Activated naive CD4-positive, alpha-beta T cell treated with Interleukin-2 at 50 U/mL for 16 hours (primary cell): ENCODE data around the gene CHRND.
A peak's percentile ranks its signal among the peaks of the same experiment; 100 is the strongest.

Source experiments
- DNase-seq: peaks from one replicate; pipeline ENCODE4 v3.0.0-alpha.2; 2020

CHRND gene

DNA sequence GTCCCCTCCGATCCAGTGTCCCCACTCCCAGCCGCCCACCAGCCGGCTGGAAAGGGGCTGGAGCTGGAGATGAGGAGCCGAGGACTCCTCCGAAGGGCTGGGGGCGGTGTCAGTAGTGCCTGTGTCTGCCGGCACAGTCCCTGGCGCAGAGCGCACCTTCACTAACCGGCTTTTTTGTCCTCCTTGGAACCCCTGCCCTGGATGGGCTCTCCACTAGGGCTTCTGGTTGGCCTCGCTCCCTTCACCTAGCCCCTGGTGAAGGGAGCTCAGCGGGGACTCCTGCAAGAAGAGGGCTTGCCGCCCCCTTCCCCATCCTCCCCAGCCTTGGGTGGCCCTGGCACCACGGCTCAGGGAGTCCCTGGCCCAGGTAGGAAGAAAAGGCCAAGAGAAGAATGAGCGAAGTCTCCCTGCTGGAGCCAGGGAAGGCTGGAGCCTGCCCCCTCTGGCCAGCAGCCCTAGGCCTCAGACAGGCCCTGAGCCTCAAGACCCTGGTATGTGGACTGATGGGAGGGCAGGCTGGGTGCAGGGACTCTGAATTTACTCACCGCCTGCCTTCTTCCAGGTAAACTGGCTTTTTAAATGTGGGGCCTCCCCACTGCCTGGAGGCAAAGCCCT, 37.8 kb upstream of the CHRND start:
- DNase-seq: no peak

DNA sequence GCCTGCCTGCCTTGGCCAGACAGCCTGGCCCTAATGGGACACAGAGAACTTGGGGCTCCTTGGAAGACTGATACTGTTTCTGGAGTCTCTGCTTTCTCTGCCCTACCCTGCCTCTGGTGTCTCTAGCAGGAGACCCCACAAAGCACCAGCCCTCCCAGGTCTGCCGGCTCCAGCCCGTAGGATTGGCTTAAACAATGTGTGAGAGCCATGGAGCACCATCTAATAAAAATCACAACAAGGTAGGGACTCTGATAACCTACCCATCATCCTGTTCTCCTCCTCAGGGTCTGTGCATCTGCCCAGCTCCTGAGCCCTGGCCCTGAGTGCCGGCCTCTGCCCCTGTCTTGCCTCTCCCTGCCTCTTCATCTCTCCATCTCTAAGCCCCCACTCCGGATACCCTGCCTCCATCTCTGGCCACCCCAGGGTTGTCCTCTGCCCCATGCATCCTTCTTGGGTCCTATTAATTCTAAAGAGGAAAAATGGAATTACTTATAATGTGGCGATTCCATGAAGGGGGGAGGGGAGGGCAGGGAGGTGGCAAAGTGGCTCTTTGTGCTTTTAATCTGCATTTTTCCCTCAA, 37.1 kb upstream of the CHRND start:
- no peak for DNase-seq

DNA sequence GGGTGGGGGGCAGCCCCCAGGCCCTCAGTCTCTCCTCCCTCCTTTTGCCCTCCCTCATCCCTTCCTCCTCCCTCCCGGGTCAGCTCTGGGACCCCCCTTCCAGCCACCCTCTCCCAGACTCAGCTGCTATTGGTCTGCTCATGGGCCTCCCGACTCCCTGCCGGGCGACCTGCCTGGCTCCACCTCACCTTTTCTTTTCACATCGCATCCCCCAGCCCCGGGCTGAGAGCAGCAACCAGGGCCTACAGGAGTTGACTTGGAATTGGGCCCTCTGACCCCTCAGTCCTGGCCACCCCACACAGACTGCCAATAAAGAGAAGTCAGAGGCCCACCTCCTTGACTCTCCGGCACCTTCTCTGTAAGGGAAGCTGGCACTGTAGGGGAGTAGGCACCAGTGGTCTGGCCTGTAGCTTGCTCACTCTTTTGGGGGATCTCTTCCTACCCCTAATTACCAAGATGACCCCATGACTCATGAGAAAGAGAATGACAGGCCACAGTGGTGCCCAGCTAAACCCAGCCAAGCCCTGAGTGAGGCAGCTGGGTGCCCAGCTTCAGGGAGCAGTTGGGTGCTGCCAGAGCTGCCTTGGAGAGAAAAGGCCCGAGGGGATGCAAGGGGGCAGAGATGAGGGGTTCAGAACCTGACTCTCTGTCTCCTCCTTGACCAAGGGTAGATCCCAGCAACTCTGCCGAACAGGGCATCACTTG, 36.3 kb upstream of the CHRND start:
- DNase-seq: no peak

DNA sequence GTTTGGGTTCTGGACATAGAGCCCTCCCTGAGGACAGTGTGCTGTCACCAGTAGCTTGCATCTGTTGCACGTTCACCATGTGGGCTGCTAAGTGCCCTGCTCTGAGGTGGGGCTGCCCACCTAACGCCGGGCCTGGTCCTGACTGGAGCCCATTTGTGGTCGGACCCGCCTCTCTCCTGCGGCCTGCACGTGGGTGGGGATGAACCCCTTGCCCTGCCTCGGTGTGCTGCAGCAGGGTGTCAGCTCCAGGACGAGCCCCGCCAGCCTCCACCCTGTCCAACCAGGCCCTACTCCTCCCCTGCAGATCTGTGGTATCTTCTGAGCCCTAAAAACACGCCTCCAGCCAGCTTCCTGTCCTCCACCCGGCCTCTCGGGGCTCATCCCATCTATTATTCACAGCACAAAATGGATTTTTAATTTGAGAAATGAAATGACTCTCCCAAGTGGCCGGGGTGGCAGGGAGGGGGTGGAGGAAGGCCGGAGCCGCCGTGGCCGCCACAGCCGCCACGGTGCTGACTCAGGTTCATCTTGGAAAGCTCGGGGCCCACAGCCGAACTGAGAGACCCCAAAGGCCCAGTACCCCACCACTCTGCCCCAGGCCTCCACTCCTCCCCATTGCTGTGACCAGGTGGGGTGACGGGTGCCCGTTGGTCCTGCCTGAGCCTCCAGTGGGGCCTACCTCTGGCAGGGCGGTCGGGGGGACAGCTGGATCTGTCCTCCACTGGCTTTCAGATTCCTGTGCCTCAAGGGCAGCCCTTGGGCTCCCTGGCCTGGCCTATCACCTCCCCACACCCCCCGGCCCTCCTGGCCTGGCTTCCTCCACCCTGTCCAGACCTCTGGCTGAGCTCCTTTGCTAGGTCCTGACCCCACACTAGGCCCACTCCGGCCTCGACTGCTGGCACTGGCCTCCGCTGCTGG, 35.5 kb upstream of the CHRND start:
- DNase-seq: no peak

DNA sequence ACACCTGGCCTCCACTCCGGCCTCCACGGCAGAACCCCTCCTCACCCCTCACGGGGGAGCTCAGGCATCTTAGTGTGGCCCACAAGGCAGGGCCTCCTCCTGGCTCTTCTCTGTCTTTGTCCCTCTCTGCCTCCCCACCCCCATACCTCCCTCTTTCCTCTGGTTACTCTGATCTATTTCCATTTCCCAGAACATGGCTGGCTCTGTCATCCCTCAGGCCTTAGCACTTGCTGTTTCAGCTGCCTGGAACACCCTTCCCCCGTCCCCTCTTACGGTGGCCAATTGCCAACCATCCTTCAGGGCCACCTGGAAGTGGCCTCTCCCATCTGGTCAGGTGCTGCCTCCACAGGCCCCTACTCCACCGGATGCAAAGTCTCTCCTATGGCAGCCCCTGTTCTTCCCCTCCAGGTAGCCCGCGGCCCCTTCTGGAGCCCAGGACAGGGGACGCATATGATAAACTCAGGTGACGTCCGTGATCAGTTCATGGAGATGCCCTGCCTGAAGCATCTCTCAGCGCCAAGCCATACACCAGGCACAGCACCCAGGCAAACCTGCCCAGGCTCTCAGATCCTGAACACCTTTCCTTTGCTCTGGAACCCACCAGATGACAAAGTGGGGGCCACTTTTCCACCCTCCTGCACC, 34.7 kb upstream of the CHRND start:
- DNase-seq: no peak

DNA sequence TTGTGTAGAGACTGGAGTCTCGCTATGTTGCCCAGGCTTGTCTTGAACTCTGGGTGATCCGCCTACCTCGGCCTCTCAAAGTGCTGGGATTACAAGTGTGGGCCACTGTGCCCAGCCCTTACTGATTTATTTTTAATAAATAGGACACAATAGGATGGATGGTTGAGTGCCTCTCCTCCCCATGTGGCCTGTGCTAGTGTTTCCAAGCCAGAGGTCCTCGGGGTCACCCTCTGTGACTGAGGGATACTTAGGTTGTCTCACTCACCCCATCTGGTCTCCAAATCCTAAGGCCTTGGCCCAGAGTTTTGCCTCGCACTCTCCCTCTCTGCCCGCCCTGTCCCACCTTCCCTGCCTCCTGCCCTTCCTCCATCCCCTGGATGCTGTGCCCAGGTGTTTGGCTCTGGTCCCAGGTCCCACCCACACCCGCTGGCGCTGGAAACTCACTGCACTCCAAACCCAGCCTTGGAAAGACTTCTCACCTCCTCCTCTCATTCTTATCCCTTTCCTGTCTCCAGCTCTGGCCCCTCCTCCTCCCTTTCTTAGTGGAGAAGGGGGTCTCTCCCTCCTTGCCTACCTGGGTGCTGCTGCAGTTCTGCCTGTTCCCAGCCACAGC, 33.6 kb upstream of the CHRND start:
- no peak for DNase-seq

DNA sequence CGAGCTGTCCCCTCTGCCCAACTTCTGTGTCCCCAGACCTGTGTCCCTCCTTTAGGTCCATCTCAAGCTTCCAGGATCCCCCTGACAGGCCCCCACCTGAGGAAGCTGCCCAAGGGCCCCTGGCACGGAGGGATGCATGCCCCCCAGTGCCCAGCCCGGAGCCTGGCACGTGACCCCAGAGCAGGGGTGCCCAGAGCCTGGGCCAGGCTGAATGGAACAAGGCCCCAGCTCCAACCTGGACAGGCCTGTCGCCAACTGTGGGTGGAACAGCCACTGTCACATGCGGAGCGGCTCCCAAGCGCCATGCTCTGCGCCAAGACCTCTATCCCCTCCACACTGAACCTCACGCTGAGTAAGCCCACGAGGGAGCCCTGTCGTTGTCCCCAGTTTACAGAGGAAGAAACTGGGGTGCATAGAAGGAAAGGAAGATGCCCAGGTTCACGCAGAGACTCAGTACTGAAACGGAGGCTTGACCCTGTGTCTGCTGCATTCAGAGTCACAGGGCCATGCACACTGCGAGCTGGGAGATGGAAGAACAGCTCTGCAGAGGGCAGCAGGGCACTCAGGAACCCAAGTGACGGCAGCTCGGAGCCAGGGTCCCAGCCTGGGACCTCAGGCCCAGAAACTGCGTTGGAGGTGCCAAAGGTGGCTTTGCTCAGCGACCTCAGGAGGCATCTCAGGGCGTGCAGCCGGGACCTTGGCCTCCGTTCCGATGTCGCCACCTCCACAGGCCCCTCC, 32.8 kb upstream of the CHRND start:
- DNase-seq: no peak

DNA sequence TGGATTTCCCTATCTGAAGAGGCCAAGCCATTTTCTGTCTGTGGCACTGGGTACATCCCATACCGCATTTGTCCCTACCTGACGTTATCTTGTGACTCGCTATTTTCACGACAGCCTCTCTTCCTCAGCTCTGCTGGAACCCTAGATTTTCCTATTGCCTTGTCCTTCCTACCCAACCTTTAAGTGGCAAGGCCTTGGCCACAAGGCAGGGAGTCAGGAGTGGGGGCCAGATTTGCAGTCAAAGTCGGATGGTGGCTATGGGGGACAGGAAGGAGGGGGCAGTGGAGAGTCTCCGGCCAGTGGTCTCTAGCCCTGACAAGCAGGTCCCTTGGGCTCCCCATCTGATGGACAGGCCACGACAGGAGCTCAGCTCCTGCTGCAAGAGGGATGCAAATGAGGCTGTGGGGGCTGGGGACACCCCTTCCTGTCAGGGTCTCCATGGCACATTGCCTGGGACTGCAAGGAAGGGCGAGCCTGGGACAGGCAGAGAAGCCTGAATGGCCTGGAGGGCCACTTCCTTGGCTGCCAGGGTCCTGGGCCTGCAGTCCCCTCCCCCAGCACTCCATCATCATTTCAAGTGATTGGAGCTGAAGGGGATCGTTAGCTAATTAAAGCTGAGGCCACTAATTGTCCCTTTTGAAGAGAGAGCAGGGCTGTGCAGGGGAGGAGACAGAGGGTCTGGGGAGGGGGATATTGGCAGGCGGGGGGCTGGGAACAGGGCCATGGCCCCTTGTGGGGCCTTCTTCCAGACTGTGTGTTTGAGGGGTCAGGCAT, 32.1 kb upstream of the CHRND start:
- DNase-seq: no peak

DNA sequence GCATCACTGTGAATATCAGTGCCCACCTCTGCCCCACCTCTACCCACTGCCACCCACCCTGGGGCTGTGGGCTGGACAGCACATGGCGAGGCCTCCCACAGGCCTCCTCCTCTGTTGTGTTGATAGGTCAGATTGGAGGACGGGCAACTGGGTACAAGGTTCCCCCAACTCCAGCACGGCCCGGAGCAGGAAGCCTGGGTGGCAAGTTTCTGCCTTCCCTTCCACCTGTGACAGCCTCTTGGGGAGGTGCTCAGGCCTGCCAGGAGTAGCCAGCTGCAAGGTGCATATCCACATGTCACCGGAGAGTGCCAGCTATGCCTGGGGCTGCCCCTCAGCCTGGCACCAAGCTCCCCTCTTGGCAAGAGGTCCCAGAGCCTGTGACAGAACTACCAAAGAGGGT, 31.4 kb upstream of the CHRND start:
- DNase-seq: no peak

DNA sequence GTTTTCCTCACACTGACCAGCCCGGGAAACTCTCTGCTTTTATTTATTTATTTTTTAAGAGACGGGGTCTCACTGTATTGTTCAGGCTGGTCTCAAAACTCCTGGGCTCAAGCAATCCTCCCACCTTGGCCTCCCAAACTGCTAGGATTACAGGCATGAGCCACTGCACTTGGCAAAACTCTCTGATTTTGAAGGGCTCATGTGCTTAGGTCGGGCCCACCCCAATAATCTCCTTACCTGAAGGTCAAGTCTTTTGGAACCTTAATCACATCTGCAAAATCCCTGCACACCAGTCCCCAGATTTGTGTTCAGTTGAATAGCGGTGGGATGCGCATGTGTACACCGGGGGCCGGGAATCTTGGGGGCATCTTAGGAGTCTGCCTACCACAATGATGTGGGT, 30.7 kb upstream of the CHRND start:
- no peak for DNase-seq

DNA sequence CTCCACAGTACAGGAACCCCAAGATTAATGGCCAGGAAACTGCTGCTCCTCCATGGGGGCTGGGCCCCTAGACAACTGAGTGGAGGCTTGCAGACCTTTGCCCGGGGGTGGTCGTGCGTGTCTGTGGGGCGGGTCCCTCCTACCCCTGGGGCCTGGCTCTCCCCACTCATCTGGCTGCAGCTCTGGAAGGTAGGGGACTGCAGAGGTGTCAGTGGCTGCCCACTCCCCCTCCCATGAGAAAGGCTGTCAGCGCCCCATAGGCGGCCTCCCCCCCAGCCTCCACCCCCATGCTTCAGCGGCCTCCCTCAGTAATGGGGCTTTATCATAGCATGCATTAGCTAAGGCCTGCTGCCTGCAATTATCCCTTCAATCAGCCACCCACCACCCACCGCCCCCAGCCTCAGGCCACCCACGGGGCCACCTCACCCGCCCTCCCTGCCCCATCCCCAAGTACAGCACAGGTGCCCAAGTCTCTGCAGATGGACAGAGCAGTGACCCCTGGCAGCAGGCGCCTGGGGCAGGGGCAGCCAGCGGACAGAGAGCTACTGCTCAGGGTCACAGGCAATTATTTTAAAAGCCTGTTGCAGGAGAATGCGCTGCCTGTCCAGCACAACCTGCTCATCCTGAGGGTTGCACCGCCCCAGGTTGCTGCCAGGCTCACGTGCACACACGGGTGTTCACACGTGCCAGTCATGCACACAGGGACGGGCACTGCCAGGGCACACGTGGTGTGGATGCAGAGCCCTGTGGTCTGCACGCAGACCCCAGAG, 29.3 kb upstream of the CHRND start:
- no peak for DNase-seq

DNA sequence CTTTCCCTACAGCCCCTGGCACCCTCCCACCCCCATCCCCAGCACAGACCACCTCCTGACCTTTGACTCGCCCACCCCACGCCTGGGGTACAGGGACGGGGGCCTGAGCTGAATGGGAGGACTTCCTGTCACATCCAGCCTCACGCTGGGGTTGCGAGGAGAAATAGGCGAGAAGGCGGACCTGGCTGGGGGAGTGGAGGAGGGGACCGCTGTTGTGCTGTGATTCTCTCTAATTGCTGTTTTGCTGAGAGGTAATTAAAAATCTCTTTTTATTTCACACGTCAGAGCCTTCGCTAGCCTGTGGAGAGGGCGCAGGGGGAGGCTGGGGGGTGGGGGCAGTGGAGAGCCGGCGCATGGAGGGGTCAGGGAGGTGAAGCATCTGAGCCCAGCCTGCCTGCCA, 28.6 kb upstream of the CHRND start:
- DNase-seq: no peak

DNA sequence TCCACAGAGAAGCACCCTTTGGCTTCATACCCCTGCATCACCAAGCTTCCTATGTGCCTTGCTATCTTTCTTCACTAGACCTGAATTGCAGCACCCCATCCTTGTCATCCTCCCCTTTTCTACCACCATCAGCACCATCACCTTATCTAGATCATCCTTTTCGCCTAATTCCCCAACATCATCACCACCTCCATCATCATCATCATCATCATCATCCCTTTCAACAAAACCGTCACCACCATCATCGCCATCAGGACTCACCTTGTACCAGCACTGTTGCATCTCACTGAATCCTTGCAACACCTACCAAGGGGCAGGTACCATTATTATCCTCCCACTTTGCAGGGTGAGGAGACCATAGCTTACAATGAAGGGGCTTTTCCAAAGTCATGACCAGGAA, 27.5 kb upstream of the CHRND start:
- no peak for DNase-seq

DNA sequence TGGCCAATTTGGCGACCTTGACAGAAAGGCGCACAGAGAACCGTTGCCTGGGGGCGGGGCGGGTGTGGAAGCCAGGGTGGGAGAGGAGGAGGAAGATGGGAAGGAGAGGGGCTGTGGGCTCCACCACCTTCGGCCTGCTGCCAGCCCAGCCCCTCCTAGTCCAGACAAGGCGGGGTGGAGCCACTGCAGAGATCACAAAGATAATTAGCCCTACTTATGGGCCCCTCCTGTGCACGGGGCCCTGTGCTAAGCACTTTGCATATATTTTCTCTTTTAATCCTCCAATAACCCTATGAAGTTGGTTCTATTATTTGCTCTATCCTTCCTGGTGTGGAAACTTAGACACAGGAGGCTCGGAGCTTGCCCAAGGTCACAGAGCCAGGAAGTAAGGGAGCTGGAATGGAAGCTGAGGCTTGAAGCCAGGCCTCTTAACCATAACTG, 24.6 kb upstream of the CHRND start:
- DNase-seq: no peak

DNA sequence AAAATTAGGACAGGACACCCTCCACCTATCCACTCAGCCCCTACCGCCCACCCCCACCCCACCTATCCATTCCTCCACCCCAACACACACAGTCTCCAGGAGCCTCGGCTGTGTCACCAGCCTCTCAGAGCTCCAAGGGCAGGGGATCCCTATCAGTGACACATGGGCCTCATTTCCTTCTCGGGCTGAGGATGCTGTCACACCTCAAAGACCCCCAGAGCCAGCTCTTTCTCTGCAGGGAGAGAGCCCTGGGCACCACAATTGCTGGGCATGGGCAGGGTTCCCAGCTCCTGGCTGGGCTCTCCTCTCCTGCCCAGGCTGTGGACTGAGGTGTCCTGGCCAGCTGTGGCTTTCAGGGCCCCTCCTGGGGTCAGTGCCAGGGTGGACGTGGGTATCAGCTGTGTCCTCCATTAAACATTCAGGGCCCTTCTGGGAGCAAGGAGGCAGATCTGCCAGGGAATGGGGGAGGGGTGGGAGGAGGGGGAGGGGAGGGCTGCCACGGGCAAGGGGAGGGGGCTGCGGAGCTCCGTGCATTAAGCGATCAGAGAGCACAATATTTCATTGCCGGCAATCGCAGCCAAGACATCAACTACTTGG, 24.1 kb upstream of the CHRND start:
- DNase-seq: no peak

DNA sequence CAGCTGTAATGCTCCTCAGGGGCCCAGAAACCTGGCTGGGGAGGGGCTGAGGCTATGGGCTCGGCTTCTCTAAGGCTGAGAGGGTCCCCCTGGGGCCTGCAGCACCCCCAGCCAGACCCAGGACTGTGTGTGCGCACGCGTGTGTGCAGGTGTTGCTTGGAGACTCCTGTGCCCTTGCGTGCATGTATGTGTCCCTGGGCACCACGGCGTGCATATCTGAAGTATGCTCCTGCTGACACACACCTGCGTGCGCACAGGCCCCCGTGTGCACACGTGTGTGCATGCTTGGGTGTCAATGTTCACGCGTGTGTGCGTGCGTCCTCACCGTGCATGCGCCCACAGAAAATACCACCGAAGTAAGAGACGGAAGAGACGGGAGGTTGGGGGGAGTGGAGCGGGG, 23.4 kb upstream of the CHRND start:
- DNase-seq: peak; percentile 7

DNA sequence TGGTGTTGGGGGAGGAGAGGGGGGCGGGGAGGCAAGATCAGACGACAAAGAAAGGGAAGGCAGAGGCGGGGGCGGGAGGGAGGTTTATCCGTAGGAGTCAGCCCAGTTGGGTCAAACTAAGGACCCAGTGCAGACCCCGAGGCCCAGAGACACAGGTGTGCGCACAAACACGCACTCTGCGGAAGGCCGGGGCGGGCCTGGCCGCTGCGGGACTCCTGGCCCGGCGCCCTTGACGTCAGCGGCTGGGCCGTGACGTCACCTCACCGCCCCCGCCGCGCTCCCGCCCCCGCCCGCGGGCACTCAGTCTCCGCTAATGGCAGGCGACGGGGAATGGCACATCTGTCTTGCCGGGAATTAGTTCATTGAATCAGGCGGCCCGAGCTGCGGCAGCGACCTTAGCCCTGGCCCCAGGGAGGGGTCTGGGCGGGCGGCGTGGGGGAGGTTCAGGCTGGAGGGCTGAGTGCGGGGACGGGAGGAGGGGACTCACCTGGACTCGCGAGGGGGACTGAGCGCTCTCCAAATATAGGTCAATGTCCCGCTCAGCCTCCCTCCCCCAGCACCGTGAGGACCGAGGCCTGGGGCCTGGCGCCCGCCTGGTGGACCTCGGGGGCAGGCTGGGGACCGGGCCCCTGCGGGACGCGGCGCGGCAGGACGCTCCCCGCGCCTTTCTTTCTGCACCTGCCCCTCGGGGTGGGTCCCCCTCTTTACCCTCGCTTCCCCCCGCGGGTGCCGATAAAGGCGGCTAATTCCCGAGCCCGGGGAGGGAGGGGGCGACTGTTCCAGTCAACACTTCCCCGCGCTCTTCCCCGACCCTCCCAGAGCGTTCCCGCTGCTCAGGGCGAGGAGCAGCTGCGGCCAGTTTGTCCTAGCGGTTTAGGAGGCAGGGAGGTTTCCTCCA, 22.8 kb upstream of the CHRND start:
- peak; percentile 44 for DNase-seq

DNA sequence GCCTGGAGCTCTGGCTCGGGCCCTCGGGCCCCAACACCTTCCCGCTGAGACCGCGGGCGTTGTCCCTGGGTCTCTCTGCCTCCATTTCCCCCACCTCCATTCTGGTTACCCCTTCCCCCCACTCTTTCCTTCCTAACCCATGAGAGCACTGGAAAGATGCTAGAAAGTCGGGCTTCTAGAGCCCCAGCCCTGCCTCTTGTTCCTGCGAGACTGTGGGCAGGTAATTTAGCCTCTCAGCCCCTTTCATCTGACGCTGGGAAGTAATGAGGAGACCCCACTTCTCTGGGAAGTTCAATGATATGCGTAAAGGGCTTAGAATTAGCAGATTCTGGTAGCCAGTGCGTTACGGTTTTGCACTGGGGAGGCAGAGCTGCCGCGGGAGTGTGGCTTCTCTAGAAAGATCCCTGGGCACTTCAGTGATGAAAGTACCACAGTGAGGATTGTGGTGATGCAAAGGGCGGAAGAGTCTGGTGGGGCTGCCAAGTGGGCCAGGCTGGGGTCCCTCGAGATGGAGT, 22.1 kb upstream of the CHRND start:
- no peak for DNase-seq
